Measurements from ENCODE around the gene NIPAL3.
A peak's percentile ranks its signal among the peaks of the same experiment; 100 is the strongest.

The NIPAL3 gene

DNA sequence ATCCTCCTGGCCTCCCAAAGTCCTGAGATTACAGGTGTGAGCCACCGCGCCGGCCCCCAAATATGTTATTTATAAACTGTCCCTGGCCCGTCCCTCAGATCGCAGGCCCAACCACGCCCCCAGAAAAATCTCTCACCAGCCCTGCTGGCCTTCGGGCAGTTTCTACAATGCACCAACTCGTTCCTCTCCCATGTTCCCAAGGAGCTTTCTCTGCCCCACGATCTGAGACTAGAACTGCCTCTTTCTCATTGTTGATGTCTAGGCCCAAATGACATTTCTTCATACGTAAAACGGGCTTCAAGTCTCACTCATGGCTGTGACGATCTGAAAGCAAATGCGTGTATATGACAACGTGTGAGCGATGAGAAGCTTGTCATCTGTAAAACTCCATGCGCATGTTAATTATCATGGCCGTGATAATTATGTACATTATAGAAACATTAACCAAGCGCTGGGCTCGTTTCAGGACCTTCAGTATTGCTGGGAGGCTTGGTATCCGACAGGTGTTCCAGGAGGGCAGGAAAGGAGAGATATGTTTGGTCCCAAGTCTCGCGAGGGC, 748 bp upstream of the NIPAL3 start:
- H3K9me3 ChIP-seq (ENCODE audit: control insufficient read depth in 1 of 2, low read length in 2 of 2), result no peaks in the 10 kb centered on the region
- H3K36me3 ChIP-seq (ENCODE audit: control insufficient read depth in 1 of 2, insufficient read depth in 2 of 2, low read length in 2 of 2), result peaks cover 0 to 4% of the 10 kb centered on the region in 2 donors
- no peaks in the 10 kb centered on the region for H3K27me3 ChIP-seq (ENCODE audit: low read depth, low read length)
- H3K4me1 ChIP-seq (ENCODE audit: control insufficient read depth in 1 of 2, insufficient read depth in 2 of 2, low read length in 2 of 2), result peaks cover 5 to 15% of the 10 kb centered on the region in 2 donors
- peak overlapping the region; percentile 87 to 95 for H3K4me3 ChIP-seq (ENCODE audit: low read depth in 1 of 2, low read length in 2 of 2)
- H3K27ac ChIP-seq (ENCODE audit: low read length), result peak overlapping the region; percentile 25

DNA sequence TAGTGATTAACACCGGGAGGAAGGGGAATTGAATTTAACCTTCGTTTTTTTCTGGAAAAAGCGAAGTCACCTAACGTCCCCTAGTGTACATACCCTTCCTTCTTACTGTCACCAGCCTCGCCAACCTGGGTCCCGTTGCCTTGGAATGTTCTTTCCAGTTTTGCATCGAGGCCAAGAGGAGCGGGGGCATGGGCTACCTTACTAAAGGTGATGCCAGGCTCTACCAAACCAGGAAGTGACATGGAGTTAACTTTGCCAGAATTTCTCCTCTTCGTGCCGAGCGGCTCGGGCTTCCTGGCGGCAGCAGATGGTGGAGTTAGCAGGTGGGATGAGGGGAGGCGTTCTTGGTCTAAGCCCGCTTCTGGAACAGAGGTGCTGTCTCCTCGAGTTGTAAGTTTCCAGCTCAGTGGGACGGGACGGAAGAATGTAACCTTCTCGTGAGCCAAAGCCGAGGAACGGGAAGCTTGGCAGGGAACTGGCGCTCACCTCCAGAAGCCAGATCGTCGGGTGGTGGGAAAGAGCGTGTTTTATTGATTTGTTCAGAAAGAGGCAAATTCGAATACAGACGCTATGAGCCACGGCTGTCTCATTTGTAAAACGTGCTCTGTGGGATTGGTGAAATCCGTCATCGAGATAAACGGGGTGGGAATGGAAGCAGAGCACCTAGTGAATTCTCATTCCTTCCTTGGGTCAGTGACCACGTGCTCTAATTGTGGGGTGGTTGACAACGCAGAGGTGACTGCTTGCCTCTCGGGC, 486 bp downstream of the NIPAL3 start:
- H3K27ac ChIP-seq (ENCODE audit: low read length), result peak overlapping the region; percentile 70
- H3K4me1 ChIP-seq (ENCODE audit: control insufficient read depth in 1 of 2, insufficient read depth in 2 of 2, low read length in 2 of 2), result peaks cover 5 to 15% of the 10 kb centered on the region in 2 donors

DNA sequence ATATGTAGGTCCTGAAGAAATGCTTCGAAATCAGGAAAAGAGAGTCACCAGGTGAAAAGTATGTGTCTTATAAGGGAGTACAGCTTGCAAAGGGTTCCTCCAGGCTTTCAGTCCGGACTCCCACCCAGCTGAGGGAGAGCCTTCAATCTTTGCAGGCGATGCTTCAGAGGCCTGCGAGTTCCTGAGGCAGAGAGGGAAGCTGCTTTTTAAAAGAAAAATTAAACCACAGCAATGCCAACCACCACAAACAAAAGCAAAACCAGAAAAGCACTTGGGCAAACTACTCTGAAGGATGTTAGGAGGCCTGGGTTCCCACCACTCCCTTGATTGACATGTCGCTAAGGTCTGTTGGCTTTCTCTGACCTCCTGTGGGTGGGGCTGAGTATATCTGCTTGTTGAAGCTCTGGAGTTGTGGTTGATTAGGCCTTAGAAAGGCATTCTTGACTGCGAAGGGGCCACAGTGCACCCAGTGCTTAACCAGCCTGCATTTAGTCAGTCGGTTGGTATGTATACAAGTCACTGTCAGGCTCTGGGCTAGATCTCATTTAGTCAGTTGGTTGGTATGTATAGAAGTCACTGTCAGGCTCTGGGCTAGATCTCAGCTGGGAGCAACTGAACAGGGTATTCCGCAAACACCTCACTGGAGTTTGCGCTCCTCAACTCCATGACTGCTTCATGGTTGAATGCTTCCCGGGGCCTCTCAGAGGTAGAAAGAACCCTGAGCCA, 1.2 kb downstream of the NIPAL3 start:
- H3K9me3 ChIP-seq (ENCODE audit: control insufficient read depth in 1 of 2, low read length in 2 of 2), result no peaks in the 10 kb centered on the region
- H3K27ac ChIP-seq (ENCODE audit: low read length), result peak overlapping the region; percentile 70
- no peaks in the 10 kb centered on the region for H3K27me3 ChIP-seq (ENCODE audit: low read depth, low read length)
- peaks cover 5 to 15% of the 10 kb centered on the region in 2 donors for H3K4me1 ChIP-seq (ENCODE audit: control insufficient read depth in 1 of 2, insufficient read depth in 2 of 2, low read length in 2 of 2)
- peaks cover under 1 to 12% of the 10 kb centered on the region in 2 donors for H3K36me3 ChIP-seq (ENCODE audit: control insufficient read depth in 1 of 2, insufficient read depth in 2 of 2, low read length in 2 of 2)
- peak overlapping the region; percentile 87 to 95 for H3K4me3 ChIP-seq (ENCODE audit: low read depth in 1 of 2, low read length in 2 of 2)

More for the DNA sequence above, 486 bp downstream of the NIPAL3 start:
- H3K27me3 ChIP-seq (ENCODE audit: low read depth, low read length), result no peaks in the 10 kb centered on the region
- peaks cover 0 to 4% of the 10 kb centered on the region in 2 donors for H3K36me3 ChIP-seq (ENCODE audit: control insufficient read depth in 1 of 2, insufficient read depth in 2 of 2, low read length in 2 of 2)
- no peaks in the 10 kb centered on the region for H3K9me3 ChIP-seq (ENCODE audit: control insufficient read depth in 1 of 2, low read length in 2 of 2)
- peak overlapping the region; percentile 87 to 95 for H3K4me3 ChIP-seq (ENCODE audit: low read depth in 1 of 2, low read length in 2 of 2)

DNA sequence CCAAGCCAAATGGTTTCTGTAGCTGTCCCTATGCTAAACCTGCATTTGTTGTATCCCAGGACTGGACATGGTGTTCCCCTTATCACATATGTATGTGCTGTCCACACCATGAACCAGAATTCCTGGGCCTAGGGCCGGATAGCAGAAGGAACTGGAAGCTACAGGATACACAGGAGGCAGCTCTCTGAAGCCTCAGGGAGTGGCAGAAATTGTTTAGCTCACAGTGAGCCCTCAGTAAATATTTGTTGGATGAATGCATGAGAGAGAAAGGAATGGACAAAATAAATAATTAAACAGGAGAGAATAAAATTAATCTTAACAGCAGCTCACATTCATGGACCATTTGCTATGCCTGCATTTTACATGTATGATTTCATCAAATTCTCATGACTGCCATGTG, 2.1 kb downstream of the NIPAL3 start:
- no peaks in the 10 kb centered on the region for H3K9me3 ChIP-seq (ENCODE audit: control insufficient read depth in 1 of 2, low read length in 2 of 2)
- peaks cover 5 to 14% of the 10 kb centered on the region in 2 donors for H3K4me1 ChIP-seq (ENCODE audit: control insufficient read depth in 1 of 2, insufficient read depth in 2 of 2, low read length in 2 of 2)
- H3K4me3 ChIP-seq (ENCODE audit: low read depth in 1 of 2, low read length in 2 of 2), result peak overlapping the region; percentile 13 to 95
- peak overlapping the region; percentile 57 for H3K27ac ChIP-seq (ENCODE audit: low read length)
- peaks cover 9 to 20% of the 10 kb centered on the region in 2 donors for H3K36me3 ChIP-seq (ENCODE audit: control insufficient read depth in 1 of 2, insufficient read depth in 2 of 2, low read length in 2 of 2)
- H3K27me3 ChIP-seq (ENCODE audit: low read depth, low read length), result no peaks in the 10 kb centered on the region

DNA sequence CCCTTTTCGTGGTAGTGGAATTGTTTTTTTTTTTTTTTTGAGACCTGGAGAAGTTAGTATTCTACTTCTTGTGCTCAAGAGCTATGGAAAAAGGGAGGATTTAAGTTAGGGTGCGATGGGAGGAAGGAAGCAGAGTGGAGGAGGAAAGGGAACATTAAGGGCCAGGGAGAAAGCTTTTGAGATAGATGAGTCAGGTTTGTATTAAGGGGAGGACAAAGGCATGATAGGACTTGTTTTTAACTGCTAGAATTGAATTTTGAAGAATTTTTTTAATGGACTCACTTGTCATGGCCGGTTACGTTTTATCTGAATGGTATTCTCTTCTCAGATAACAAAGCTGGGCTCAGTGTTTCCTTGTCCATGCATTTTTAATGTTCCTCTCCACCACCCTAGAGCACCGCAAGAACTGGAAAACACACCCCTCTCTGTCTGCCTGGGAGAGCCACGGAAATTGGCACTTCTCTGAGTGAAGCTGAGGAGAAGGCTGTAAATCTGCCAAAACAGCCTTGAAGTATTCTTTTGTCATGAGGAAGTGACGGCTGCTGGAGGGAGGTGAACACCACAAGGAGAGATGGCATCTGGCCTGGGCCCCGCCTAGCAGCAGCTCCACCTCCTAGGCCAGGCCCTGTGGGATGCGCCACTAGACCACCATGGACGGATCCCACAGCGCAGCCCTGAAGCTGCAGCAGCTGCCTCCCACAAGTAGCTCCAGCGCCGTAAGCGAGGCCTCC, 3.5 kb downstream of the NIPAL3 start:
- H3K9me3 ChIP-seq (ENCODE audit: control insufficient read depth in 1 of 2, low read length in 2 of 2), result no peaks in the 10 kb centered on the region
- H3K27me3 ChIP-seq (ENCODE audit: low read depth, low read length), result no peaks in the 10 kb centered on the region
- peak overlapping the region; percentile 7 for H3K27ac ChIP-seq (ENCODE audit: low read length)
- peaks cover 11 to 25% of the 10 kb centered on the region in 2 donors for H3K36me3 ChIP-seq (ENCODE audit: control insufficient read depth in 1 of 2, insufficient read depth in 2 of 2, low read length in 2 of 2)
- peaks cover 5 to 11% of the 10 kb centered on the region in 2 donors for H3K4me1 ChIP-seq (ENCODE audit: control insufficient read depth in 1 of 2, insufficient read depth in 2 of 2, low read length in 2 of 2)
- H3K4me3 ChIP-seq (ENCODE audit: low read depth in 1 of 2, low read length in 2 of 2), result no peak overlapping the region

DNA sequence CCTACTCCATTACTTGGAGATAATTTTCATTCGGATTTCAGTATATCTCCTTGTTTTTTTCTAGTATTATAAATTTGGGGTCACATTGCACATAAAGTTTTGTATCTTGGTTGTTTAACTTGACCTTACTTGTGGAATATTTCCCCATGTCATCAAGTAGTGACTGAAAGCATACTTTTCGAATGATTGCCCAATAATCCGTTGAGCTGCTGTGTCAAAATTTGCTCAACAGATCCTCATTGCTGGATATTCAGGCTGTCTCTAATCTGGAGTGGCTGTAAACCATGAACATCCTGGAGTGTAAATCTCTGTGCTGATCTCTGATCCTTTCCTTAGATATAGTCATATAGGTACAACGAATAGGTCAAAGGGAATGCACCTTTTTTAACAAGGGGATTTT, 4.9 kb downstream of the NIPAL3 start:
- Histone ChIP-seq H3K9me3 (ENCODE audit: control insufficient read depth in 1 of 2, low read length in 2 of 2) (no peaks in the 10 kb centered on the region), H3K27ac (ENCODE audit: low read length) (no peak overlapping the region), H3K4me3 (ENCODE audit: low read depth in 1 of 2, low read length in 2 of 2) (no peak overlapping the region), H3K4me1 (ENCODE audit: control insufficient read depth in 1 of 2, insufficient read depth in 2 of 2, low read length in 2 of 2) (peaks cover 5 to 11% of the 10 kb centered on the region in 2 donors), H3K36me3 (ENCODE audit: control insufficient read depth in 1 of 2, insufficient read depth in 2 of 2, low read length in 2 of 2) (peaks cover 11 to 25% of the 10 kb centered on the region in 2 donors), H3K27me3 (ENCODE audit: low read depth, low read length) (no peaks in the 10 kb centered on the region)

GRCh38 chr1:24421502-24421901, 5.9 kb downstream of the NIPAL3 start:
- H3K4me3 ChIP-seq (ENCODE audit: low read depth in 1 of 2, low read length in 2 of 2), result no peak overlapping the region

GRCh38 chr1:24424207-24424606, 8.6 kb downstream of the NIPAL3 start:
- Histone ChIP-seq H3K36me3 (ENCODE audit: control insufficient read depth in 1 of 2, insufficient read depth in 2 of 2, low read length in 2 of 2) (peaks cover 11 to 21% of the 10 kb centered on the region in 2 donors), H3K27me3 (ENCODE audit: low read depth, low read length) (no peaks in the 10 kb centered on the region), H3K4me1 (ENCODE audit: control insufficient read depth in 1 of 2, insufficient read depth in 2 of 2, low read length in 2 of 2) (no peaks in the 10 kb centered on the region), H3K4me3 (ENCODE audit: low read depth in 1 of 2, low read length in 2 of 2) (no peak overlapping the region), H3K27ac (ENCODE audit: low read length) (no peak overlapping the region), H3K9me3 (ENCODE audit: control insufficient read depth in 1 of 2, low read length in 2 of 2) (no peaks in the 10 kb centered on the region)

More at GRCh38 chr1:24421502-24421901, 5.9 kb downstream of the NIPAL3 start:
- Histone ChIP-seq H3K27me3 (ENCODE audit: low read depth, low read length) (no peaks in the 10 kb centered on the region), H3K36me3 (ENCODE audit: control insufficient read depth in 1 of 2, insufficient read depth in 2 of 2, low read length in 2 of 2) (peaks cover 11 to 24% of the 10 kb centered on the region in 2 donors), H3K9me3 (ENCODE audit: control insufficient read depth in 1 of 2, low read length in 2 of 2) (no peaks in the 10 kb centered on the region), H3K27ac (ENCODE audit: low read length) (no peak overlapping the region), H3K4me1 (ENCODE audit: control insufficient read depth in 1 of 2, insufficient read depth in 2 of 2, low read length in 2 of 2) (peaks cover 5 to 7% of the 10 kb centered on the region in 2 donors)

GRCh38 chr1:24424990-24425389, 9.4 kb downstream of the NIPAL3 start:
- Histone ChIP-seq H3K4me3 (ENCODE audit: low read depth in 1 of 2, low read length in 2 of 2) (no peak overlapping the region), H3K9me3 (ENCODE audit: control insufficient read depth in 1 of 2, low read length in 2 of 2) (no peaks in the 10 kb centered on the region), H3K27me3 (ENCODE audit: low read depth, low read length) (no peaks in the 10 kb centered on the region), H3K4me1 (ENCODE audit: control insufficient read depth in 1 of 2, insufficient read depth in 2 of 2, low read length in 2 of 2) (no peaks in the 10 kb centered on the region), H3K27ac (ENCODE audit: low read length) (no peak overlapping the region), H3K36me3 (ENCODE audit: control insufficient read depth in 1 of 2, insufficient read depth in 2 of 2, low read length in 2 of 2) (peaks cover 11 to 21% of the 10 kb centered on the region in 2 donors)

GRCh38 chr1:24425441-24425840, 9.8 kb downstream of the NIPAL3 start:
- Histone ChIP-seq H3K4me1 (ENCODE audit: control insufficient read depth in 1 of 2, insufficient read depth in 2 of 2, low read length in 2 of 2) (no peaks in the 10 kb centered on the region), H3K4me3 (ENCODE audit: low read depth in 1 of 2, low read length in 2 of 2) (no peak overlapping the region), H3K9me3 (ENCODE audit: control insufficient read depth in 1 of 2, low read length in 2 of 2) (no peaks in the 10 kb centered on the region), H3K27me3 (ENCODE audit: low read depth, low read length) (no peaks in the 10 kb centered on the region), H3K36me3 (ENCODE audit: control insufficient read depth in 1 of 2, insufficient read depth in 2 of 2, low read length in 2 of 2) (peaks cover 11 to 21% of the 10 kb centered on the region in 2 donors), H3K27ac (ENCODE audit: low read length) (no peak overlapping the region)

DNA sequence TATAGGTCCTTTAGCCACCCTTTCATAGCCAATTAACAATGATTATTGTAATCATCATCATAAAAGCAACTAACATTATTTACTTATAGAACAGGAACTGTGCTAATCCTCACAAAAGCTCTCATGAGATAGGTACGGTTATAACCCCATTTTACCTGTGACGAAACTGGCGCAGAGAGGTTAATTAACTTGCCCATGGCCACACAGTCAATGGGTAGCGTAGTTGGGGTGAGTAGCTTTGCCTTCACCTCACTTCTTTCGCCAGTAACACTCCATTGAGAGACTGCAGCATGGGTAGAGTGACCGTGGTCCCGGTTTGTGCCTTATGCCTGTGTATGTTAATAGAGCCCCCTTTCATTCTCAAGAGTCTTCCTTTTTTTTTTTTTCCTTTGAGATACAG, 10.3 kb downstream of the NIPAL3 start:
- no peaks in the 10 kb centered on the region for H3K4me1 ChIP-seq (ENCODE audit: control insufficient read depth in 1 of 2, insufficient read depth in 2 of 2, low read length in 2 of 2)
- H3K27me3 ChIP-seq (ENCODE audit: low read depth, low read length), result no peaks in the 10 kb centered on the region
- H3K27ac ChIP-seq (ENCODE audit: low read length), result no peak overlapping the region
- H3K36me3 ChIP-seq (ENCODE audit: control insufficient read depth in 1 of 2, insufficient read depth in 2 of 2, low read length in 2 of 2), result peaks cover 11 to 21% of the 10 kb centered on the region in 2 donors
- H3K4me3 ChIP-seq (ENCODE audit: low read depth in 1 of 2, low read length in 2 of 2), result no peak overlapping the region
- no peaks in the 10 kb centered on the region for H3K9me3 ChIP-seq (ENCODE audit: control insufficient read depth in 1 of 2, low read length in 2 of 2)
